HG03108 (cell line): ENCODE measurements around the gene PNMA6A.
"Not testable (repeated sequence)": the region's sequence is repeated elsewhere in the genome, so short reads cannot be mapped to it uniquely, and the experiment has no call there.

ENCODE experiments used
- ATAC-seq: cut with Tn5 transposase; IDR thresholded peaks from one replicate; pipeline ENCODE4 v1.9.1; 2021; ENCODE audit warnings: moderate library complexity; ENCODE audit not compliant: unreplicated experiment

PNMA6A gene

GRCh38 chrX:153074935-153075334 is 2.7 kb downstream of the PNMA6A start:
- ATAC-seq, result no peak

- ATAC-seq, result no peak
Observed at GRCh38 chrX:153075366-153075765, 3.1 kb downstream of the PNMA6A start.

- not testable (repeated sequence) for ATAC-seq
Observed at GRCh38 chrX:153077437-153078135, 5.3 kb downstream of the PNMA6A start.

- not testable (repeated sequence) for ATAC-seq
Observed at GRCh38 chrX:153083238-153083923, 11.1 kb downstream of the PNMA6A start.

GRCh38 chrX:153102418-153102817 is 30.2 kb downstream of the PNMA6A start:
- ATAC-seq, result no peak

- not testable (repeated sequence) for ATAC-seq
Observed at GRCh38 chrX:153104959-153105358, 32.7 kb downstream of the PNMA6A start.

GRCh38 chrX:153106092-153106801 is 34.0 kb downstream of the PNMA6A start:
- ATAC-seq, result not testable (repeated sequence)

GRCh38 chrX:153110735-153111134 is 38.5 kb downstream of the PNMA6A start:
- not testable (repeated sequence) for ATAC-seq

- not testable (repeated sequence) for ATAC-seq
Observed at GRCh38 chrX:153113851-153114250, 41.6 kb downstream of the PNMA6A start.

GRCh38 chrX:153117754-153118153 is 45.5 kb downstream of the PNMA6A start:
- ATAC-seq, result not testable (repeated sequence)

GRCh38 chrX:153120230-153120629 is 48.0 kb downstream of the PNMA6A start:
- not testable (repeated sequence) for ATAC-seq

- ATAC-seq, result not testable (repeated sequence)
Observed at GRCh38 chrX:153123468-153123867, 51.2 kb downstream of the PNMA6A start.
